Hepatocyte (in vitro differentiated cells): ENCODE results near the gene PDX1.

Experiments used
- EZH2 ChIP-seq: fragments of 200-600 bp; sonication (generic); IDR thresholded peaks from 2 replicates; pipeline ENCODE4 v1.6.1; 2016; ENCODE audit warnings: antibody characterized with exemption, mild to moderate bottlenecking, borderline replicate concordance
- TF ChIP-seq, protein P1 (sequence below): fragments of 200-600 bp; sonication (generic); IDR thresholded peaks from 2 replicates; pipeline ENCODE4 v1.5.1; 2016; ENCODE audit warnings: antibody characterized with exemption, mild to moderate bottlenecking; ENCODE audit not compliant: poor library complexity

DNA sequence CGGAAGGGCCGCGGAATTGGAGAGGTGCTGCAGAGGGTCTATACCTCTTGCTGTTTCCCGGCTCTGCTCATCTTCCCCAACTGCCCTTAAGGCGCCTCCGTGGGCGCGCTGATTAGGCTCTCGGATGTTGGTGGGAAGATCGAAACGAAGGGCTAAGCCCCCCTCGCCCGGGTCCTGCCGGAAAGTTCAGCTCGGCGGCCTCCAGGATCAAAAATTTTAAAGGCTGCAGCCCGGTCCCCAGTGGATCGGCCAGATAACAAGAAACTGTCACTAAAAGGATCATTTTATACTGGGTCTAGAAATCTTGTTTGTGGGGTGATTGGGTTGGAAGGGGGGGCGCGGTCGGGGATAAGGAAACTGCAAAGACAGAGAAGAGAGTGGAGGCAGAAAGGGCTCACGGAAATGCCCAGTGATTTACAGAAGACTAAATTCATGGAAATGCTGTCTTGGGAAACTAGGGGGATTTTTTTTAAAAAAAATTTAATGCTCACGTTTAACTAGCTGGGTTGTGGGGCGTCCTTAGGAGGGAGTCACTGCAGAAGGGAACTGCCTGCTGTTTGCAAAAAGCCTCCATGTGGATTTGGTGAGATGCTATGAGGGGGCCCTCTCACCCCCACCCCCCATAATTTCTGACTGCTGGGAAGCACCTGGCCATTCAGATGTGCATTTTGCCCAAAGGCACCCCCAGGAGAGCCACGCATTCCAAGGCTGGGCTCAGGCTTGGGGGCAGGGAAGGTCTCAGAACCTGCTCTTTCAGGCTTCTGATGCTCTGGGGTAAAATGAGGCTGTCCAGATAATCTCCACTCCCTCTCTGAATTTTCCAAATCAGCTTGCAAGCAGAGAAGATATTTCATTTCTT, 41.7 kb downstream of the PDX1 start:
- TF ChIP-seq, protein P1, sequence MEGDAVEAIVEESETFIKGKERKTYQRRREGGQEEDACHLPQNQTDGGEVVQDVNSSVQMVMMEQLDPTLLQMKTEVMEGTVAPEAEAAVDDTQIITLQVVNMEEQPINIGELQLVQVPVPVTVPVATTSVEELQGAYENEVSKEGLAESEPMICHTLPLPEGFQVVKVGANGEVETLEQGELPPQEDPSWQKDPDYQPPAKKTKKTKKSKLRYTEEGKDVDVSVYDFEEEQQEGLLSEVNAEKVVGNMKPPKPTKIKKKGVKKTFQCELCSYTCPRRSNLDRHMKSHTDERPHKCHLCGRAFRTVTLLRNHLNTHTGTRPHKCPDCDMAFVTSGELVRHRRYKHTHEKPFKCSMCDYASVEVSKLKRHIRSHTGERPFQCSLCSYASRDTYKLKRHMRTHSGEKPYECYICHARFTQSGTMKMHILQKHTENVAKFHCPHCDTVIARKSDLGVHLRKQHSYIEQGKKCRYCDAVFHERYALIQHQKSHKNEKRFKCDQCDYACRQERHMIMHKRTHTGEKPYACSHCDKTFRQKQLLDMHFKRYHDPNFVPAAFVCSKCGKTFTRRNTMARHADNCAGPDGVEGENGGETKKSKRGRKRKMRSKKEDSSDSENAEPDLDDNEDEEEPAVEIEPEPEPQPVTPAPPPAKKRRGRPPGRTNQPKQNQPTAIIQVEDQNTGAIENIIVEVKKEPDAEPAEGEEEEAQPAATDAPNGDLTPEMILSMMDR = no peak
- peak; percentile 56 for TF ChIP-seq EZH2
